Progenitor cell of endocrine pancreas (in vitro differentiated cells): ENCODE results near the gene NUP210. TPM values are rescaled to one million over a fixed set of nuclear protein-coding genes. Genes with fewer than 3 reads are reported as not detected.

Experiments used
- DNase-seq: peaks from one replicate; pipeline ENCODE4 v3.0.0; 2021; ENCODE audit warnings: low spot score; ENCODE audit not compliant: unreplicated experiment
- H3K27ac Mint-ChIP-seq: 2 replicates; pipeline ENCODE4 v1.8.0; 2021; ENCODE audit warnings: mild to moderate bottlenecking, moderate library complexity, mixed read lengths
- H3K27me3 Mint-ChIP-seq: 2 replicates; pipeline ENCODE4 v1.8.0; 2021; ENCODE audit warnings: mixed read lengths
- H3K36me3 Mint-ChIP-seq: 2 replicates; pipeline ENCODE4 v1.8.0; 2022; ENCODE audit warnings: mixed read lengths; ENCODE audit not compliant: insufficient read depth
- H3K4me1 Mint-ChIP-seq: 2 replicates; pipeline ENCODE4 v1.8.0; 2021; ENCODE audit warnings: low read depth, mixed read lengths
- H3K4me3 Mint-ChIP-seq: 2 replicates; pipeline ENCODE4 v1.8.0; 2021; ENCODE audit warnings: low read depth, mild to moderate bottlenecking, moderate library complexity, mixed read lengths
- H3K9me3 Mint-ChIP-seq: 2 replicates; pipeline ENCODE4 v1.8.0; 2021; ENCODE audit warnings: low read depth, mixed read lengths
- CTCF ChIP-seq: fragments of 200-600 bp; sonication (generic); IDR thresholded peaks from one replicate; pipeline ENCODE4 v1.5.0; 2021; ENCODE audit warnings: antibody characterized with exemption, mild to moderate bottlenecking; ENCODE audit not compliant: unreplicated experiment
- total RNA-seq: library from RNA; stranded (reverse); gene quantifications from 2 replicates; pipeline ENCODE4 v1.2.1, GENCODE V29; 2021

NUP210 gene
- total RNA-seq, 1 donor from 2014 or later = 78.2 TPM

- Mint-ChIP-seq H3K36me3 (peaks cover 25% of the 10 kb centered on the region), H3K4me1 (no peaks in the 10 kb centered on the region), H3K4me3 (no peak overlapping the region), H3K27ac (no peak overlapping the region), H3K27me3 (no peaks in the 10 kb centered on the region), H3K9me3 (no peaks in the 10 kb centered on the region)
- TF ChIP-seq CTCF = no peak
- DNase-seq = no peak
Observed at GRCh38 chr3:13345284-13345683, 74.8 kb downstream of the NUP210 start.

GRCh38 chr3:13344663-13345062, 75.5 kb downstream of the NUP210 start:
- Mint-ChIP-seq H3K27ac (no peak overlapping the region), H3K4me1 (no peaks in the 10 kb centered on the region), H3K4me3 (no peak overlapping the region), H3K9me3 (no peaks in the 10 kb centered on the region), H3K36me3 (peaks cover 22% of the 10 kb centered on the region), H3K27me3 (no peaks in the 10 kb centered on the region)
- no peak for TF ChIP-seq CTCF
- DNase-seq = no peak

GRCh38 chr3:13343601-13344000, 76.5 kb downstream of the NUP210 start:
- no peak overlapping the region for H3K4me3 Mint-ChIP-seq
- DNase-seq = no peak
- H3K4me1 Mint-ChIP-seq = no peaks in the 10 kb centered on the region
- TF ChIP-seq CTCF = no peak
- H3K27me3 Mint-ChIP-seq = no peaks in the 10 kb centered on the region
- no peaks in the 10 kb centered on the region for H3K9me3 Mint-ChIP-seq
- no peak overlapping the region for H3K27ac Mint-ChIP-seq
- H3K36me3 Mint-ChIP-seq = peaks cover 22% of the 10 kb centered on the region

- DNase-seq = no peak
- no peak overlapping the region for H3K27ac Mint-ChIP-seq
- H3K27me3 Mint-ChIP-seq = no peaks in the 10 kb centered on the region
- H3K4me1 Mint-ChIP-seq = no peaks in the 10 kb centered on the region
- H3K4me3 Mint-ChIP-seq = no peak overlapping the region
- no peaks in the 10 kb centered on the region for H3K9me3 Mint-ChIP-seq
- H3K36me3 Mint-ChIP-seq = peaks cover 19% of the 10 kb centered on the region
- no peak for TF ChIP-seq CTCF
Observed at GRCh38 chr3:13341229-13341905, 78.8 kb downstream of the NUP210 start.

- H3K9me3 Mint-ChIP-seq = no peaks in the 10 kb centered on the region
- no peak for DNase-seq
- H3K36me3 Mint-ChIP-seq = peaks cover 16% of the 10 kb centered on the region
- no peaks in the 10 kb centered on the region for H3K4me1 Mint-ChIP-seq
- no peak overlapping the region for H3K27ac Mint-ChIP-seq
- no peak overlapping the region for H3K4me3 Mint-ChIP-seq
- no peaks in the 10 kb centered on the region for H3K27me3 Mint-ChIP-seq
- TF ChIP-seq CTCF = no peak
Observed at GRCh38 chr3:13339833-13340232, 80.3 kb downstream of the NUP210 start.
